Smooth muscle cell of bladder (primary cell): ENCODE results near the gene PCK1. TPM values are rescaled to one million over a fixed set of nuclear protein-coding genes. Genes with fewer than 3 reads are reported as not detected.

Experiments used
- total RNA-seq: library from RNA; depleted of rRNA; stranded (reverse); fragments of >200 nt; gene quantifications from 2 replicates; pipeline ENCODE4 v1.2.3, GENCODE V29; 2014

PCK1 gene
- total RNA-seq: 0.14 TPM in 1 of 2 replicates, not detected in the other

DNA sequence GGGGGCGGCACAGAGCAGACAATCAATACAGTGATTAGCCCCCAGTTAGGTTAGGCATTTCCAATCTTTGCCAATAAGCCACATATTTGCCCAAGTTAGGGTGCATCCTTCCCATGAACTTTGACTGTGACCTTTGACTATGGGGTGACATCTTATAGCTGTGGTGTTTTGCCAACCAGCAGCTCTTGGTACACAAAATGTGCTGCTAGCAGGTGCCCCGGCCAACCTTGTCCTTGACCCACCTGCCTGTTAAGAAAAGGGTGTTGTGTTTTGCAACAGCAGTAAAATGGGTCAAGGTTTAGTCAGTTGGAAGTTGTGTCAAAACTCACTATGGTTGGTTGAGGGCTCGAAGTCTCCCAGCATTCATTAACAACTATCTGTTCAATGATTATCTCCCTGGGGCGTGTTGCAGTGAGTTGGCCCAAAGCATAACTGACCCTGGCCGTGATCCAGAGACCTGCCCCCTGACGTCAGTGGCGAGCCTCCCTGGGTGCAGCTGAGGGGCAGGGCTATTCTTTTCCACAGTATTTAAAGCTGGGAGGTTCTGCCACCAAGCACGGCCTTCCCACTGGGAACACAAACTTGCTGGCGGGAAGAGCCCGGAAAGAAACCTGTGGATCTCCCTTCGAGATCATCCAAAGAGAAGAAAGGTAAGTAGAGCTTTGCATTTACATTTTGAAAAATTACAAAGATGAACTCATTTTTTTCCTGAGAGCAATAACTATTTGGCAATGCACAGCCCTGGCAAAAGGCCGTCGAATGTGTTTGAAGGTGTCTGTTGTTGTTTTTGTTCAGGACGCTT, at the start of gene PCK1:
PCK1 (plus strand) TSS at position 557 of the 802 bp plus-strand sequence. CDS start 302 bp downstream, outside the sequence.

DNA sequence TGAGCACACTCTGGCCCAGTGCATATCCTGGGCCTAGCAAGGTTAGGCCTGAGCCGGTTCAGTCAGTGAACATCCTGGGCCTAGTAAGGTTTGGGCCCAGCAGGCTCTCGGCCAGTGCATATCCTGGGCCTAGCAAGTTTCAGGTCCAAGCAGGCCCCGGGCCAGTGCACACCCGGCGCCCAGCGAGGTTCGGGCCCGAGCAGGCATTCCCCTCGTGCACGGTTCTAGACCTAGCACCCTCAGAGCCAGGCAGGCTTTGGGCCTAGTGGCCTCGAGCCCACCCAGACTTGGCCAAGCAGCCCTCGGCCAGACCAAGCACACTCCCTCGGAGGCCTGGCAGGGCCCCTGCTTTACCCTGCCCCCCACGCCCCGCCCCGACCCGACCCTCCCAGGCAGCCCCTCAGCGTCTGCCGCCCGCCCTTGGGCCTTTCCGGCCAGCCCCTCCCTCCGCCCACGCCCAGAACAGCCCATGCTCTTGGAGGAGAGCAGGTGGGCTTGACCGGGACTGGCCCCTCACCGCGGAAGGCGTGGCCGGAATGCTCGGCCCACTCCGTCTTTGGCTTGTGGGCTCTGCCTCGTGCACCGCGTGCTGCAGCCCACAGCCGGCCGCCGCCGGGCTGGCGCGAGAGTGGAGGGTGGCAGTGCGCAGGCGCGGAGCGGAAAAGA, 36.3 kb upstream of the PCK1 start, which contains the start of gene CTCFL:
CTCFL (minus strand) TSS at position 630 of the 666 bp plus-strand sequence. CDS start 935 bp downstream, outside the sequence.

Other genes with a start within 250 kb of the PCK1 start
- not detected in 2 replicates for gene SPO11, start 231.3 kb upstream of the PCK1 start, total RNA-seq
- 18.5 and 25.2 TPM in 2 replicates for gene RAE1, start 209.9 kb upstream of the PCK1 start, total RNA-seq
- 2.8 and 6.0 TPM in 2 replicates for gene RBM38, start 169.7 kb upstream of the PCK1 start, total RNA-seq
- gene CTCFL, start 36.0 kb upstream of the PCK1 start, total RNA-seq: not detected in 2 replicates
- gene ZBP1, start 59.3 kb downstream of the PCK1 start, total RNA-seq: under 0.01 TPM in 1 of 2 replicates, not detected in the other
- gene PMEPA1, start 148.9 kb downstream of the PCK1 start, total RNA-seq: 1.3 and 6.3 TPM in 2 replicates